Activated T-helper 1 cell treated with Interleukin-2 at 50 U/mL for 16 hours (primary cell): ENCODE data around the gene AWAT2.
"Not testable (repeated sequence)": the region's sequence is repeated elsewhere in the genome, so short reads cannot be mapped to it uniquely, and the experiment has no call there.

Source experiments
- DNase-seq: peaks from one replicate; pipeline ENCODE4 v3.0.0-alpha.2; 2020; ENCODE audit warnings: low read depth

Gene AWAT2

DNA sequence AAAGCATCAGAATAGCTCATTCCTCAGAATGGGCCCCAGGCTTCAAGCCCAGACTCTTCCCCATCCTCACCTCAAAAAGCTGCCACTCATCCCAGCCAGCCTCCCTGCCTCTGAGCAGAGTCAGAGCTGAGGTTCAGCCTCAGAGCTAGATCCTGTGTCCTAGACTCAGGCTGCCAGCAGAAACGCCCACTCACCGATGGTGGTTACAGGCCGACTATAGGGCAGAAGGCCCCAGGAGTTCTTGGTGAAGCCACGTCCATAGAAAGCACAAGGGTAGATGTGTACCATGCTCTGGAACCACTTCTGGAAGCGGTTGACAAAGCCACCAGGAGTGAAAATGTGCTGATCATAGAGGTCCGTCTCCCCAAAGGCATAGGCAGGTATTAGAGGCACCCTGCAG lies 7.7 kb downstream of the AWAT2 start:
- no peak for DNase-seq

DNA sequence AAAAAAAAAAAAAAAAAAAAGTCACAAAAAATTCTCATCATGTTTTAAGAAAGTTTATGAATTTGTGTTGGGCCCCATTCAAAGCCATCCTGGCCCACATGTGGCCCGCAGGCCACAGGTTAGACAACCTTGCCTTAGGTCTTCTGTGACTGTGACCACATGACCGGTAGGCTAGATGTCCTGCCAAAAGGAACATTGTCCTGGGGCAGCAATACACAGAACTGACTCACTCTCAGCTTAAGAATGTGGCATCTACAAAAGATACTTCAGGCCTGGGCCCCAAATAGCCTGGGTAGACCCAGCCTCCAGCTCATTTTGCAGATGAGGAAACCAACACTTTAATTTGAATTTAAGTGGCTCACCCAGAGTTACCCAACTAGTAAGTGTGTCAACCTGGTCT lies 10.0 kb downstream of the AWAT2 start:
- no peak for DNase-seq

DNA sequence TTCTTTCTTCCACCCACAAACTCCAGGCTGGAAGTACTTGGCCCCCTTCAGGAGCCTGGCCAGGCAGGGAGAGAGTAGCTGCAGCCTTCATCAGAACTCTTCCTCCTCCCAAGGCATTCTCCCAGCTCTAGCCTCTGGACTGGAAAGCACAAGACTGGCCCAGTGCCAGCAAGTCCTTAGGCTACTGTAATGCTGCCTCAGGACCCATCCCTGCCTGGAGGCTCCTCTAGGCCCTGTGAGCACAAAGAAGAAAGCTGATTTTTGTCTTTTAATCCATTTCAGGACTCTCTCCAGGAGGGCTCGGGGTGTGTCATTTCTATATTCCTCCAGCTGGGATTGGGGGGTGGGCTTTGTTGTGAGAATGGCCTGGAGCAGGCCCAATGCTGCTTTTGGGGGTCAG lies 10.8 kb downstream of the AWAT2 start:
- DNase-seq, result no peak

DNA sequence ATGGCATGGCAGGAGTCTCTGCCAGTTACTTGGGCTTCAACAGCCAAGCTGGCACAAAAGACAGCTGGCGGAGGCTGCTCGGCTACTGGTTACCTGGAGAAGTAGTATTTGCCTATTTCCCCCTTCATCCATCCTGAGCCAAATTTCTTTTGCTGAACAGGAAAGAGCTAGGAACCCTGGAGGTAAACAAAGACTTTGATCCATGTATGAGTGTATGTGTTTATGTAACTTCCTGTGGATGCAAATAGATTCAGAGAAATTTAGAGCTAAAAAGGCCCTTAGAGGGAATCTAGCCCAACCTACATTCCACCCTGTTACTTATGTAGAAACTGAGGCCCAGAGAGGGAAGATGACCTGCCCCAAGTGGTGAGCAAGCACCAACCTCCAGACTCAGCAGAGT lies 11.2 kb downstream of the AWAT2 start:
- no peak for DNase-seq

DNA sequence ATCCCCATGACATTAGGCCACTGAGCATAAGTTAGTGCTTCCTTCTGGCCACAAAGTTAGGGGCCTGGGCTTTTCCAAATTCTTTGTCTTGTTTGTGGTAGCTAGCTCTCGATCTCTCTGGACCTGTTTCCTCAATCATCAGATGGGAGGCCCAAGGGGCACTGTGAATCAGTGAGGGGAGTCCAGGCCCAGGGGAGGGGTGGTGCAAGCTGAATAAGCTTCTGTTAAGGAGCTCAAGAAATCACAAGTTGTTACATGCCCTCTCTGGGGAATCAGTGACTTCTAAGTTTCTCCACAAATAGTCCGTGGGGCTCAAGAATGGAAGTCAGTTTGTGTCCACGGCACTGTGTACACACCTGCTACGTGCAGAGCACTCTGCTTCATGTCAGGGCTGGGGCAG lies 15.1 kb downstream of the AWAT2 start:
- DNase-seq, result no peak

DNA sequence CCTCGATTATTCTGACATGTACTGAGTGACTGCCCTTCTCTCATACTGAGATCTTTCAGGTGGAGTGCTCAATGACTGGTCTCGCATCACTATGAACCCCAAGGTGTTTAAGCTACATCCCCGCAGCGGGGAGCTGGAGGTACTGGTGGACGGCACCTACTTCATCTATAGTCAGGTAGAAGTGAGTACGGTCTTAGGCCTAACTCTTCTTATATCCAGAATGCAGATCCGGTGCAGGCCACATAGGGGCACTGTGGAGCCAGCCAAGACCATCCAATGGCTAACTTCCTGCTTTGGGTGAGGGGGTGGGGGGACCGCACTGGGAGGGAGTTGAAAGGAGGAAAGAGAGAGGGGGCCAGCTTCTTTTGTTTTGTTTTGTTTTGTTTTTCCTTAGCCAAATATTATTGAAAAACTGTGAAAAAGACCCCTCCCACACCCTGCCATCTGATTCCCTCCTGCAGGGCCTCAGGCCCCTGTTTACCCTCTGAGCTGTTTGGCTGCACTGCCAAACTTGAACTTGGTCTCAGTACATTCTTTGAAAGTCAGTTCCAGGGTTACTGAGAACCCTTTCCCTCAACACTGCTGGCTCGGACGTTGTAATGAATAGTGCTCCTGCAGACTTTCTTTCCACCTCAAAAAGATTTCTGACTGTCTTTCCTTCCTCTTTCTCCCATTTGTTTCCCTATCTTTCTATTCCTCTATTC lies 16.2 kb downstream of the AWAT2 start:
- DNase-seq, result no peak

DNA sequence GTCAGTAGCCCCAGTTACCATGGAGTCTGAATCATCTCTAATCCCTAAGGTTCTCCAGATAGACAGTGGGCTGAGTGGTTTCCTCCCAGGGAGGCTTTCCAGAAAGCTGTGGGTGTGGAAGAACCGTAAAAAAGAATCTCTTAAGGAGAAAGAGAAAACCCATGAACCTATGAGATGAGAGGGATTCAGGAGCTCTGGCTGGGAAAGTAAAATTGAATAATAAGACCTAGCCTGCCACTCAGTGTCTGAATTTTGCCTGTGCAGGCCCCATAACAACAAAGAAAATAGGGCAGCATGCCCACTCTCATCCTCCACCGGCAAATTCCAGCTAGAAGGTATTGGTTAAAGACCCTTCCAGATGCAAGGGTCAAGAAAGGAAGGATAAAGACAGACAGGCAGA lies 16.9 kb downstream of the AWAT2 start:
- DNase-seq, result no peak

DNA sequence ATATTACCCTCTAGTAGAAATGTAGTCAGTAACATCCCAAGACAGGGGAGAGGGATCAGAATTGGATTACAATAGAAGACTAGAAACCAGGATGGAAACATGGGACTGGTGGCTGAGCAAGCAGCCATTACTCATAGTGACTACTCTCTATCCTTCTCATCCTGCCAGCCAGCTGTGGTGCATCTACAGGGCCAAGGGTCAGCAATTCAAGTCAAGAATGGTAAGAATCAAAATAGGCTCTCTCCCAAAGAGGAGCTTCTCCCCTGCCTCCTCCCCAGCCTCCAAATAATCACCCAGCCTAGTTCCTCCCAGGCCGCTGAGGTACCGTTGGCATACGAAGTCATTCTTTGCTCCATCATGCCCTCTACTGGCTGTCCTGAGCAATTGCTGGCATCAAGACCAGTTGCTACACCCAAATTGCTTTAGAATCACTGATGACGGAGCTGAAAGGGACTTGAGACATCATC lies 19.4 kb downstream of the AWAT2 start:
- DNase-seq, result no peak

DNA sequence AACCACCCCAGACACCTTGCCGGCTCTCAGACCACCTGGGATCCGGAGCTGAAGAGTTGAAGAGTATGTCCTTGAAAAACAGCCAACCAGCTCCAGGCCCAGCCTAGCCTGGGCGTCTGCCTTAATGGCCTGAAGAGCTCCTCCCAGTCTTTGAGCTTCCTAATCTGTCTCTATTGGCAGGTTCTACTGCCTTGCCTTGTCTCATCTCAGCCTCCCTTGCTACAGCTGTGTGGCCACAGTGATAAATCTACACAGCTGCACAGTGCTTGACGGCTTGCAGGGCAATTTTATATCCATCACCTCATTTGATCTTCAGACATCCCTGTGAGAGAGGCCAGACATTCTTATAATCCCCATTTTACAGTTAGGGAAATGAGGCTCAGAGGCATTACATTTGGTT lies 19.9 kb downstream of the AWAT2 start:
- no peak for DNase-seq

DNA sequence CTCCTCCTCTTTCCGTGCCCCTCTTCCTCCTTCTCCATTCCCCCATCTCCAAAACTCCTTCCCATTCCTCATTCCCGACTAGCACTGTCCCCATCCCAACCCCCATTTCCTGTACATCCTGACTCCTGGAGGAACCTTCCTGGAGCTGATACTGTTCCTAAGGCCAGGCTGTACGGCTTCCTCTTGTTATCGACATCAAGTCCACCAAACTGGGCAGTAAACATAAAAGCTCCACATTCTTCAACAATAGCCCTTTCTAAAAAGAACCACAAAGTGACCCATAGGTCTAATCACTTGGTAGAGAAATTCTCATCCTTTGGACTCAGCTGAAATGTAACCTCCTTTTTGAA lies 22.9 kb downstream of the AWAT2 start:
- no peak for DNase-seq

DNA sequence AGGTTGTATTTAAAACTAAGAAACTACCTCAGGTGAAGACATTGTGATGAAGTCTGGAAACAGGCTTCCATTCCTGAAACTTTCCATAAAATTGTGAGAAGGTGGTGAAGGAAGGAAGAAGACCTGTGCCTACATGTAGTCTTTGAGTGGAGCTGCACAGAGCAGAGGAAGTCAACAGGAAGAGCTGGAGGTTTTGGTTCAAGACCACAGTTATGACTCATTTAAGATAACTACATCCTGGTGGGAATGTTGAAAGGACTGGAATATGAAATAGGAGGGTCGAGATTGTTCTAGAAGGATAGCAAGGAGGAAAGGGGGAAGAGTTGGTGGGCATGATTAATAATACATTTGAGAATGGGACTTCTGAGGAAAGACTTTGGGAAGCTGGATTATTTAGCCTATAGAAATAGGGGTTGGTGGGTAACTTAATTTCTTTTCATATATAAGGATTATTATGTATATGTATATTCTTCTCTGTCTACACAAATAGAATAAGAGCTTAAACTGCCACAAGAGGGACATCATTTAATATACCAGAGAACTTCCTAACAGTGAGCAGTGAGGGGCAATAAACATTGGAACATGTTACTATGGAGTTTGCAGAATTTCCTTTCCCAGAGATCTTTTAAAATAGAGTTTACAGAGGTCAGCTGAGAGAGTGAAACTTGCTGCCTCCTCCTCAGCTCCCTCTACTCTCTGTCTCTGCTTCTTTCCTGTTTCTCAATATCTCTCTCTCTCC lies 23.5 kb downstream of the AWAT2 start:
- no peak for DNase-seq

DNA sequence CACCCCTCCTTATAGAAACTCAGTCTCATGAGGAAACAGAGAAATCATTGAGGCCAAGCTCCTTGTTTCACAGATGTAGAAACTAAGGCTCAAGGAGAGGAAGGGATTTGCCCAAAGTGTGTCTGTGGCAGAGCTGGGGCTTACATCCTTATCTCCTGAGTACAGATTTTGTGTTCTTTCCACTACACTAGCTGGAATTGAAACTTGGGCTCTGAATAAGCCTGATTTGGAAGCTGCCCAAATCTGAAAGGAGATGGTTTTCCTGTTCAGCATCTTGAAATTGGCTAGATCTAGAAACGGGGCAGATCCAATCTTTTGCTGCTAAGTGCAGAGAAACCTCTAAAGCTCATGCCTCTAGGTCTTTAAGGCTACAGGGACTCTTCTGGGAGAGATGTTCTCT lies 24.3 kb downstream of the AWAT2 start:
- DNase-seq, result no peak

DNA sequence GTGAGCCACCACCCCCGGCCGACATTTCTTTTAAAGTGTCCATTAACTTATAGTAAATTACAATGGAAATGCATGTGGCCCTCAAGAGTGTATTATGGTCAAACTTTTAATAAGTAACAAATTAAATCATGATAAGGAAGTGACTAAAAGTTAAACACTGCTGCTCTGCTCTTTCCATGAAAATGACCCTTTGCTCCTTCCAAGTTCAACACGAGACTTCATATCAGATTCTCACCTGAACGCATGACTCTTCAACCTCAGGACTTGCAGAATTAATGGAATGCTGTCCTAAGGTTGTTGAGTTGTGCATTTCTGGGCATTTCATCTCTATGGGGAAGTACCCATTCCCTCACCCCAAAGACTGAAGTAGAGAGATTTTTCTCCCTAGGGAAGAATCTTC lies 27.1 kb downstream of the AWAT2 start:
- no peak for DNase-seq

DNA sequence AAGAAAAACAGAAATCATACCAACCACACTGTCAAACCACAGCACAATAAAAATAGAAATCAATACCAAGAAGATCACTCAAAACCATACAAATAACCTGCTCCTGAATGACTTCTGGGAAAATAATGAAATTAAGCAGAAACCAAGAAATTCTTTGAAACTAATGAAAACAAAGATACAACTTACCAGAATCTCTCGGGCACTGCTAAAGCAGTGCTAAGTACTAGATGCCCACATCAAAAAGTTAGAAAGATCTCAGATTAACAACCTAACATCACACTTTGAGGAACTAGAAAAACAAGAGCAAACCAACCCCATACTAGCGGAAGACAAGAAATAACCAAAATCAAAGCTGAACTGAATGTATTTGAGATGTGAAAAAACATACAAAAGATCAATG lies 33.2 kb downstream of the AWAT2 start:
- DNase-seq, result no peak

DNA sequence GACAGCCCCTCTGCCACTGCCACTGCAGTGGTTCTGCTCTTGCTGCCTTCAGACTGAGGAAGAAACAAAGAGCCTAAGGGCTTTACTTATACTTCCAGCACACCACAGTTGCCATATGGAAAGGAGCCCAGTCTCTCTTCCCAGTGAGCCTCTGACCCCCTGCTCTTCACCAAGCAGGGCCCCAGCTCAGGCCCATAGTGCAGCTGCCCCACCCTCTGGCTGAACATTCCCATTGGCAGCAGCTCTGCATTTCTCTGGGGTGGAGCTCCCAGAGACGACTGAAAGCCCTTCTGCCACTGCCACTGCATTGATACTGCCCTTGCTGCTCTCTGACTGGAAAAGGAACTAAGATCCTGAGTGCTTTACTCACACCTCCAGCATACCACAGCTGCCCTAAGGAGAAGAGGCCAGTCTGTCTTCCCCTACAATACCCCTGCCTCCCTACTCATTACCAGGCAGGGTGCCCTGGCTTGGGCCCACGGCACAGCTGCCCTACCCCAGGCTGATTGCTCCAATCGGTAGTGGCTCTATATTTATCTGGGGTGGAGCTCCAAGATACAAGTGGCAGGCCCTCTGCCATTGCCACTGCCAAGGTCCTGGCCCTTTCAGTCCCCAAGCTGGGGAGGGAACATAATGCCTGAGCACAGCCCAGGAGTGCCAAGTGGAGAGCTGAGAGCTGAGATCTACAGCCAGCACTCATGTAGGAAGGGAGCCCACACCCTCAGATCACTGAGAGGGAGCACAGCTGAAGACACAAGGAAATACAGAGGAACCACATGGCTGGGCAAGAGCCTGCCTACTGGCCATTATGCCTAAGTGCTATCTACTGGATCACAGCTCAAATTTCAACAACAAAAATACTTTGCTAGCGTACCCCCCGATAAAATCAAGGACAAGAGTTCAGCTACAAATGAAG lies 36.0 kb downstream of the AWAT2 start:
- DNase-seq, result no peak

DNA sequence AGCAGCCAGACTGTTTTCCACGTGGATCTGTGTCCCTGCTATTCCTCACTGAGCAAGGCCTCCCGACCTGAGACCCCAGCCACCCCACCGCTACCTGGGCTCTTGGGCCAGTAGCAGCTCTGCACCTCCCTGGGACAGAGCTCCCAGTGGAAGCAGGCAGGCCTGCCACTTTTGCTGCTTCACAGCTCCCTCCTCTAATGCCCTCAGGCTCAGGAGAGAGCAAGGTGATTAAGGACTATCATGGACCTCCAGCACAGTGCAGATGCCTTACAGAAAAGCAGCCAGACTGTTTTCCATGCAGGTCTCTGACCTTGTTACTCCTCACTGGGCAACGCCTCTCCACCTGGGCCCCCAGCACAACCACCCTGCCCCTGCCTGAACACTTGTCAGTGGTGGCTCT lies 37.0 kb downstream of the AWAT2 start:
- DNase-seq, result no peak

DNA sequence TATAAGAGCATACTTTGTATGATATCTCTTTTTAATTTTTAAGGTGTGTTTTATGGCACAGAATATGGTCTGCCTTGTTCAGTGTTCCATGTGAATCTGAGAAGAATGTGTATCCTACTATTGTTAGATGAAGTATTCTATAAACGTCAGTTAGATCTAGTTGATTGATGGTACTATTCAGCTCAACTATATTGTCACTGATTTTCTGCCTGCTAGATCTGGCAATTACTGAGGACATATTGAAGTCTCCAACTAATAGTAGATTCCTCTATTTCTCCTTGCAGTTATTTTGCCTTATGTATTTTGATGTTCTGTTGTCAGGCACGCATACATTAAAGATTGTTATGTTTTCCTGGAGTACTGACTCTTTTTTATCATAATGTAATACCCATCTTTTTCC lies 39.8 kb downstream of the AWAT2 start:
- no peak for DNase-seq

DNA sequence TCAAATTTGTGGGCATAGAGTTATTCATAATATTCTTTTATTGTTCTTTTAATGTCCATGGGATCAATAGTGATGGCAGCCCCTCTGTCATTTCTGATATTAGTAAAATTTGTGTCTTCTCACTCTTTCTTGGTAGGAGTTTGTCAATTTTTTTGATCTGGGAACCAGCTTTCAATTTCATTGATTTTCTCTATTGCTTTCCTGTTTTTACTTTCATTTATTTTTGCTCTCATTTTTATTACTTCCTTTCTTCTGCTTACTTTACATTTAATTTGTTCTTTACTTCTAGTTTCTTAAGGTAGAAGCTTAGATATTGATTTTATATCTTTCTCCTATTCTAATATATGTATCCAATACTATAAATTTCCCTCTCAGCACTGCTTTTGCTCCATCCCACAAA lies 40.7 kb downstream of the AWAT2 start:
- DNase-seq, result no peak

DNA sequence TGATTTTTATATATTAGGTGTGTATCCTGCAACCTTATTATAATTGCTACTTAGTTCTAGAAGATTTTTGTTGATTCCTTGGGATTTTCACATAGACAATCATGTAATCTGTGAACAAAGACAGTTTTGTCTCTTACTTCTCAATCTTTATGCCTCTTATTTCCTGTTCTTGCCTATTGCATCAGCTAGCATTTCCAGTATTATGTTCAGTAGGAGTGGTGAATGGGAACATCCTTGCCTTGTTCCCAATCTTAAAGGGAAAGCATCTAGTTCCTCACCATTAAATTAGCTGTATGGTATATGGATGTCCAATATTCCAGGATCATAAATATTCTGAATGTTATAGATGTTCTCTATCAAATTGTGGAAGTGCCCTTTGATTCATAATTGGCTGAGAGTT lies 41.8 kb downstream of the AWAT2 start:
- DNase-seq, result no peak

DNA sequence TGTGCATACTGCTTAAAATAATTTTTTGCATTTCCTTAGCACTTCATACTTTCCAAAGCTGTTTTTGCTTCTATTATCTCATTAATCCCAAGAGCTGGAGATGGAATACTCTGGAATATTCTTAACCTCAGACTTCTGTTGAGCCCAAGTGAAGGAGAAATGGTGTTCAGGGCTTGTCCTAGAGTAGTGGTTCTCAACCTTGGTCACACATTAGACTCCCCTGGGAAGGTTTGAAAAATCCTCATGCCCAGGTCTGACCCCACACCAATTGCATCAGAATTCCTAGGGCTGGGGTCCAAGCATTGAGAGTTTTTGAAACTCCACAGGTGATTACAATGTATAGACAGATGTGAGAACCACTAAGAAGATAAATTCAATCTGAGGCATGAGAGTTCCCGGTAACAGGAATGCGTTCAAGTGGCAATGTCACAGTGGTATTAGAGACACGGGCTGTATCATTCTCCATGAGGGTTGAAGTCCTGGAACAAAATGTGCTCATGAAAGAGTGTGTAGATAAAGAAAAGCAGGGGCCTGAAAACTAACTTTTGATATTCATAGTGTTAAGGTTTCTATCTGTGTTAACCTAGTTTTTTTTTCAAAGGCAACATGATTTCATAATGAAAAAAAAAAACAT lies 47.9 kb downstream of the AWAT2 start:
- no peak for DNase-seq

DNA sequence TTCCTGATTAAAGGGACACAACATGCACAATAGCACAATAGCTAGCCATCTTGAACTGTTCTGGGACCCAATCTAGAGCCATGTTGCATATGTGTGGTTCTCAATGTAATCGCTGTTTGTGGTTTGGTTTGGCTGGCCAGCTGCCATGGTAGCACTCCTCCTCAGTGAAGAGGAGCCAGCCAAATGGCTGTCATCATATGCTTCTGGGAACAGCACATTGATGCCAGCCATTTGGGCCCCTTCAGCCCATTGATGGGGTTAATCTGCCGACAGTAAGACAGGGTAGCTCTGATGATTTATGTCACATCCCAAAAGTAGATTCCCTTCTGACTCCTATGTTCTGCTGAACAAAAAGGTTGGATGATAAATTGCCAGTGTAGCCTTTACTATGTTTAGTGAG lies 48.5 kb downstream of the AWAT2 start:
- no peak for DNase-seq

DNA sequence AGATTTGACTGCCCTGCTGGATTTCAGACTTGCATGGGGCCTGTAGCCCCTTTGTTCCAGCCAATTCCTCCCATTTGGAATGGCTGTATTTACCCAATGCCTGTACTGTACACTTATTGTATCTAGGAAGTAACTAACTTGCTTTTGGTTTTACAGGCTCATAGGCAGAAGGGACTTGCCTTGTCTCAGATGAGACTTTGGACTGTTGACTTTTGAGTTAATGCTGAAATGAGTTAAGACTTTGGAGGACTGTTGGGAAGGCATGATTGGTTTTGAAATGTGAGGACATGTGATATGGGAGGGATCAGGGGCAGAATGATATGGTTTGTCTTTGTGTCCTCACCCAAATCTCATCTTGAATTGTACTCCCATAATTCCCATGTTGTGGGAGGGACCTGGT lies 51.4 kb downstream of the AWAT2 start:
- DNase-seq, result not testable (repeated sequence)

DNA sequence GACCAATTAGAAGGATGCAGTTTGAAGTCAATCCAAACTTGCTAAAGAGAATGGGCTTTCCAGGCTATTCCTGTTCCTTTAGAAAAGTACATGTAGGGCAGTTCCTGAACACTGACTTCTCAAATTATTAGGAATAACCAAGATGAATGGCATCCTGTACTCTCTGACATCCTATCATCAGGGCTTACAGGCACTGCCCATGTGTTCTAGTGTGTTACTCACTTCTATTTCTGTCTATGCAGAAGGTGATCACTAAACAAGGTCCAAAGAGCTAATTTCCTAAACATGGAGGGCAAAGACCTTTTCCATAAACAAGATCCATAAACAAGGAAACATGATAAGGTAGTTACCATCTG lies 53.6 kb downstream of the AWAT2 start:
- no peak for DNase-seq
